Endothelial cell of umbilical vein (primary cell): ENCODE measurements around the gene RMDN2.

ENCODE experiments used
- EZH2 ChIP-seq: IDR thresholded peaks from 2 replicates; pipeline ENCODE4 v1.6.1; 2012; ENCODE audit warnings: borderline replicate concordance, low read depth, mild to moderate bottlenecking, moderate library complexity, low read length, inconsistent platforms; ENCODE audit not compliant: severe bottlenecking
- FOS ChIP-seq: IDR thresholded peaks from 2 replicates; pipeline ENCODE4 v1.6.1; 2011; ENCODE audit warnings: mild to moderate bottlenecking, low read length, moderate library complexity, borderline replicate concordance; ENCODE audit not compliant: insufficient read depth
- GATA2 ChIP-seq: IDR thresholded peaks from 2 replicates; pipeline ENCODE4 v1.7.0; 2011; ENCODE audit warnings: low read depth, mild to moderate bottlenecking, moderate library complexity, mixed read lengths, low read length; ENCODE audit not compliant: insufficient read length, insufficient read depth
- JUN ChIP-seq: IDR thresholded peaks from 2 replicates; pipeline ENCODE4 v1.6.1; 2011; ENCODE audit warnings: borderline replicate concordance, low read depth; ENCODE audit not compliant: insufficient read length, insufficient read depth
- MYC ChIP-seq: IDR thresholded peaks from one replicate; pipeline ENCODE4 v1.6.1; 2011; ENCODE audit warnings: mild to moderate bottlenecking, low read depth, low read length
- POLR2A ChIP-seq: IDR thresholded peaks from 2 replicates; pipeline ENCODE4 v1.6.1; 2012; ENCODE audit warnings: low read depth, mild to moderate bottlenecking, control low read depth, low read length
- POLR2AphosphoS5 ChIP-seq: IDR thresholded peaks from 2 replicates; pipeline ENCODE4 v1.6.1; 2012; ENCODE audit warnings: low read depth, mild to moderate bottlenecking, control low read depth, low read length, moderate library complexity; ENCODE audit not compliant: insufficient read depth
- TF ChIP-seq, protein P1 (sequence below), 2 donors: IDR thresholded peaks; 1 replicate in 1 of 2; 2 replicates in 1 of 2; pipeline ENCODE4 v1.5.1; 2011; ENCODE audit warnings: low read length in 2 of 2, mild to moderate bottlenecking in 2 of 2, moderate library complexity in 2 of 2, control low read depth in 1 of 2, inconsistent platforms in 1 of 2, low read depth in 1 of 2; ENCODE audit not compliant: insufficient read depth in 1 of 2; ENCODE audit errors: extremely low read depth in 1 of 2
- TF ChIP-seq, protein P2 (sequence below): IDR thresholded peaks from 2 replicates; pipeline ENCODE4 v1.6.1; 2011; ENCODE audit not compliant: insufficient read depth, insufficient read length

DNA sequence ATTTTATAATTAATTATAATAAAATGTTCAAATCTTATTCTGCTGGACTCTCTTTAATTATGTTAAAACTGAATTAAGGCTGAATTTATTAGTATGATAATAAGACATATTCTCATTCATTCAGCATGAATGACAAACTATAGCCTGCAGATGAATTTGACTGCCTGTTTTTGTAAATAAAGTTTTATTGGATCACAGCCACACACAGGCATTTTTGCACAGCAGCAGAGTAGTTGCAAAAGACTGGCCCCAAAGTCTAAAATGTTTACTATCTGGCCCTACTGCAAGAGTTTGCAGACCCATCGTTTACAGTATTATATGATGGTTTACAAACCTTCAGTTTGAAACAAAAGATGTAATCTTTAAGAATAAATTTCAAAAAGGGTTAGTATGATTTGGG lies 58.6 kb downstream of the RMDN2 start:
- TF ChIP-seq, protein P1, sequence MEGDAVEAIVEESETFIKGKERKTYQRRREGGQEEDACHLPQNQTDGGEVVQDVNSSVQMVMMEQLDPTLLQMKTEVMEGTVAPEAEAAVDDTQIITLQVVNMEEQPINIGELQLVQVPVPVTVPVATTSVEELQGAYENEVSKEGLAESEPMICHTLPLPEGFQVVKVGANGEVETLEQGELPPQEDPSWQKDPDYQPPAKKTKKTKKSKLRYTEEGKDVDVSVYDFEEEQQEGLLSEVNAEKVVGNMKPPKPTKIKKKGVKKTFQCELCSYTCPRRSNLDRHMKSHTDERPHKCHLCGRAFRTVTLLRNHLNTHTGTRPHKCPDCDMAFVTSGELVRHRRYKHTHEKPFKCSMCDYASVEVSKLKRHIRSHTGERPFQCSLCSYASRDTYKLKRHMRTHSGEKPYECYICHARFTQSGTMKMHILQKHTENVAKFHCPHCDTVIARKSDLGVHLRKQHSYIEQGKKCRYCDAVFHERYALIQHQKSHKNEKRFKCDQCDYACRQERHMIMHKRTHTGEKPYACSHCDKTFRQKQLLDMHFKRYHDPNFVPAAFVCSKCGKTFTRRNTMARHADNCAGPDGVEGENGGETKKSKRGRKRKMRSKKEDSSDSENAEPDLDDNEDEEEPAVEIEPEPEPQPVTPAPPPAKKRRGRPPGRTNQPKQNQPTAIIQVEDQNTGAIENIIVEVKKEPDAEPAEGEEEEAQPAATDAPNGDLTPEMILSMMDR (IDR thresholded peaks at IDR 0.05; ENCODE audit: extremely low read depth in 1 of 2, insufficient read depth in 1 of 2, low read depth in 1 of 2, low read length in 2 of 2), result no peak
- TF ChIP-seq POLR2AphosphoS5 (no peak), MYC (no peak), POLR2A (no peak), EZH2 (no peak), JUN (no peak), GATA2 (no peak), FOS (no peak)
- TF ChIP-seq, protein P2, sequence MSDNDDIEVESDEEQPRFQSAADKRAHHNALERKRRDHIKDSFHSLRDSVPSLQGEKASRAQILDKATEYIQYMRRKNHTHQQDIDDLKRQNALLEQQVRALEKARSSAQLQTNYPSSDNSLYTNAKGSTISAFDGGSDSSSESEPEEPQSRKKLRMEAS, result no peak
